HG02571 (cell line): Measurements from ENCODE around the gene ERCC5.

Experiments
- ATAC-seq: cut with Tn5 transposase; IDR thresholded peaks from one replicate; pipeline ENCODE4 v1.9.1; 2021; ENCODE audit warnings: mild to moderate bottlenecking, moderate library complexity; ENCODE audit not compliant: unreplicated experiment

The ERCC5 gene

GRCh38 chr13:102879793-102880499 is 34.1 kb downstream of the ERCC5 start:
- ATAC-seq = no peak

DNA sequence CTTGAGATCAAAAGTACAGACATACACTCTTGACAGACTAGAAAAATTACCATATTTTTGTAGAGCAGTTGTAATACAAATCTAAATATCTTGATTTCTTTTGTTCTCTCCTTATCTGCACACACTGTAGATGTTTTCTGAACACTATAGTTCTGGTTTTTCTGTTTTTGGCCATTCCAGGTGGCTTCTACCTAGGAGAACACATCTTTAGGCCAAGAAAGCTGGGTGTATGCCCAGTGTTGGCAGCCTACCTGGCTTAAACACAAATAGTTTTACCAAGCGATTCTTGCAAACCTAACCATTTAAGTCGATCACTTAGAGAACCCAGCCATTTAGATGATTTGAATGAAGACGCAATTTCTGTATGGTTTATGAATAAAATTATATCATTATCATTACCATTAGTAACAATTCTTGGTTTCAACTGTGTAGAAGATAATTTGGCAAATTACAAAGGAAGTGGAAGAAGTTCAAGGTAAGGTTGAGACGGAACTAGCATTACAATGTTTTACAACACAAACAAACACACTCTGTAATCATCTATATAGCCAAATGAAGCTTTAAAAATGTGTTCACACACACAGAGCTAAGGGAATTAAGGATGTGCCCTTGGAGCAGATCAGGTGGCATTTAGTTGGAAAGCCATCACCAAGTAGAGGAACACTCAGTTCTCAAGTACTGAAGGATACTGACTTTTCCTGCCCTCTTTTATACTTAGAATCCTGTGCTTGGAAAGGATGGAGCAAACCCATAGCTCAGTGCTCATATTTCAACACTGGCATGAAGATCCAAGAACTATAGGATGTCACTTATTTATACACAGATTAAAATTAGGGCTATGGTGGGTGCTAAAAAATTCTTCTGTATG is 36.2 kb downstream of the ERCC5 start:
- no peak for ATAC-seq

DNA sequence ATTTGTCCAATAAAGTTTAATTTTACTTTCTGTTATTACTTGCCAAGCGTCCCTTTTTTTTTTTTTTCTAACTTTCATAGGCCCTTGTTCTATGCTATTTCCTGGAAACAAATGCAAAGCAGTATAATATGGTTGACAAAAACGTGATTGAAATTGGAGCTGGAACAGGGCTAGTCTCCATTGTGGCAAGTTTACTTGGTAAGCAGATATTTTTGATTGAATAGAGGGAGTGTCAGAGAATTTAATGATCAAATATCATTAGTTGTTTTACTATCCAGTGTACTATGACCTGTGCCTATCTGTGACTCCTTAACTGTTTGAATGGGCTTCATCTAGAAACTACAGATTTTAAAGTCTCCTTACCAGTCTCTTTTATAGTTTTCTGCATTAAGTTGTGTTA is 46.7 kb downstream of the ERCC5 start:
- ATAC-seq = no peak

DNA sequence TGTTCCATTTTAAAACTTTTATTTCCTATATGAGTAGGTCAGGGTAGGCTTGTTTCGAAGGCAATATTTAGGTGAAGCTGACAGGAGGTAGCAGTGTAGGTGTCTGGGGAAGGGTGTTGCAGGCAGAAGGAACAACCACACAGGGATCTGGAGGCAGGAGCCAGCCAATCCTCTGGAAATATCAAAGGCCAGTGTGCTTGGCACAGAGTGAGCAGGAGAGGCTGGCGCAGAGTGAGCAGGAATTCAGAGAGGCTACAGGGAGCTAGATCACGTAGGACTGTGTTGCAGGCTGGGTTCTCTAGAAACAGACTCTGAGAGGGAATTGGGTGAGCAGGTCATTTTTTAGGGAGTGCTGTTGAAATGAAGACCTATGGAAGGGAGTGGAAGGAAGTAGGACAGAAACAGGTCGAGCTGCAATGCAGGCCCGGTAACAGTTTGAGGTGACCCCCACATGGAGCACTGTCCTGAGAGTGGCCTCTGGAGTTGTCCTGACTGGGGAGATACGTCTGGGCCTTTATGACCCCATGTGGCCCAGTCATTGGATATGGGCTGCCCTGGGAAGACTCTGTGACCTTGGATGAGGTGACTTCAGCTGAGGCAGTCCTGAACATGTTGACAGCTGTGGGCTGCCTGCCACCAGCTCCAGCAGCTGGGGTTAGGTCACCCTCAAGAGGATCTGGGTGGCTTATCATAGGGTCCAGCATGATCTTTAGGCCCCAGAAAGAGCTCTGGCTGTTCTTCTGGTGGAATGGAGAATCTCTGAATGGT is 51.7 kb downstream of the ERCC5 start:
- no peak for ATAC-seq

- no peak for ATAC-seq
Measured at GRCh38 chr13:102900193-102900608, 54.4 kb downstream of the ERCC5 start.

GRCh38 chr13:102901056-102901455 is 55.2 kb downstream of the ERCC5 start:
- ATAC-seq = no peak

DNA sequence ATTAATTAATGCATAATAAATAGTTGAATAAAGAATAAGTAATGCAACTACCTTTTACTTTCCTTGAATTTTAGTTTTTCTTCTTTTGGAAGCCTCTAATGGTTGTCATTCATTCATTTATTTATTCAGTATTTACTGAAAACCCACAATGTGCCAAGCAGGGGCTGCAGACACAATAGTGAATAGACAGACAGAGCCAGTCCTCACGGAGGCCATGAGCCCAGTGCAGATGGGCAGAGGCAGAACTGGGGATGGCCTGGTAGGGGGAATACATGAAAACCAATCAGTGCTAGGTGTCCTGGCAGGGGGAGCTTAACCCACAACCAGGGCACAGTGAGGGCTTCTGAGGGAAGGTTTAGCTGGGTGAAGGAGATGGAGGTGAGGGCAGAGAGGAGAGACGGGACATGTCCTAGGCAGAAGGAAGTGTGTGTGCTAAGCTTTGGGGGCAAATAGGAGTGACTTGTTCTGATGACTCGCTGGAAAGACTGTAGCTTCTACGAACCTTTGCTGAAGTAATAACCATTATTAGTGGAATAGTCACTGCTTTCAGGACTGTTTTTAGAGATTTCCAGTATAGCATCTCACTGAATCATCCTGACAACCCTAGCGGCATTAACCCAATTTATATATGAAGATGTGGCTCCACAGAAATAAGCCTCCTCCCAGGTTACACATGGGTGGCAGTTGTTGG is 55.9 kb downstream of the ERCC5 start:
- no peak for ATAC-seq

- ATAC-seq = no peak
Measured at GRCh38 chr13:102902789-102903347, 57.0 kb downstream of the ERCC5 start.

DNA sequence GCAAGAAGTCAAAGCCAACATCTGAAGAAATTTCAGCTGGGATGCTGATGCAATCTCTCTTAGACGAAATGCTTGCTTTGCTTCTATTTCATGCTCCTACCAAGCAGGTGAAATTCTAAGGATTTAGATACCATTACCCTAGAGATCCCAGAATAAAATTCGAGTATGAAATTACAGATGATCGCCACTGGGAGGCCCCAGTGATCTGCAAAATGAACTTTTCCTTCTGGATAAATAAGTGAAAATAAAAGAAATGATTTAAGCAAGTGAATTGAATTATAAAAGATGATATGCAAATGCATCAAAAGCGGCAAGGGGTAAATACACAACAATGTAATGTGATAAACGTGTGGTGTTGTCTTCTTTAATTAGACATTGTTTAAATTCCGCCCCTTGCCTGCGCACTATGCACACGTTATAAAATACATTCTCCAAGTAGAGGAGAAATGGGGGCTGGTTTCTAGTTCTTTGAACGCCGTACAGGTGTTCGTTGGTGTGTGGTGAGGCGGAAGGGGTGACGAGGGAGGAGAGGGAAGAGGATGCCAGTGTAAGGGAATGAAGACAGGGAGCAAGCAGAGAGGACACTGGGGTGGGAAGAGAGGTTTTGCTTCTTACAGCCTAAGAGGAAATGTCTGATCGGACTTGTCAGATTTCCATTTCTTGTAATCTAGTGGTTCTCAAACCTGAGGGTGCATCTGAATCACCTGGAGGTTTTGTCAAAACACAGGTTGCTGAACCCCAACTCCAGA is 58.0 kb downstream of the ERCC5 start:
- ATAC-seq = no peak

DNA sequence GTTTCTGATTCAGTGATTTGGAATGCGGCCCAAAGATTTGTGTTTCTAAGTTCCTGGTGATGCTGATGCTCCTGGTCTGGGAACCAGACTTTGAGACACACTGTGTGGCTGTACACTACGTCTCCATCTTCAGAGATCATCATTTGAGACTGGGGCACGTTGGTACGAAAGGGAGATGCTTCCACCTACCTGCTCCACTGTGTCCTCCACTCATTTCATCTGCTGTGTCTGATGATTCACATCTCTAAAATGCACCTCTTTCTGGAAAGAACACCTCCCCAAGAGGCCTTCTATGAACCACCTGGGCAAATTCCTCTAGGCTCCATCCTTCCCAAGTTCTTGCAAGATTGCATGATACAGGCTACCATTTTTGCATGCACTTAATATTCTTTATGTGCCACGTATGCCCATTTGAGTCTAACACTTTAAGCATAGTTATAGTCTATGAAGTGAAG is 58.6 kb downstream of the ERCC5 start:
- no peak for ATAC-seq

DNA sequence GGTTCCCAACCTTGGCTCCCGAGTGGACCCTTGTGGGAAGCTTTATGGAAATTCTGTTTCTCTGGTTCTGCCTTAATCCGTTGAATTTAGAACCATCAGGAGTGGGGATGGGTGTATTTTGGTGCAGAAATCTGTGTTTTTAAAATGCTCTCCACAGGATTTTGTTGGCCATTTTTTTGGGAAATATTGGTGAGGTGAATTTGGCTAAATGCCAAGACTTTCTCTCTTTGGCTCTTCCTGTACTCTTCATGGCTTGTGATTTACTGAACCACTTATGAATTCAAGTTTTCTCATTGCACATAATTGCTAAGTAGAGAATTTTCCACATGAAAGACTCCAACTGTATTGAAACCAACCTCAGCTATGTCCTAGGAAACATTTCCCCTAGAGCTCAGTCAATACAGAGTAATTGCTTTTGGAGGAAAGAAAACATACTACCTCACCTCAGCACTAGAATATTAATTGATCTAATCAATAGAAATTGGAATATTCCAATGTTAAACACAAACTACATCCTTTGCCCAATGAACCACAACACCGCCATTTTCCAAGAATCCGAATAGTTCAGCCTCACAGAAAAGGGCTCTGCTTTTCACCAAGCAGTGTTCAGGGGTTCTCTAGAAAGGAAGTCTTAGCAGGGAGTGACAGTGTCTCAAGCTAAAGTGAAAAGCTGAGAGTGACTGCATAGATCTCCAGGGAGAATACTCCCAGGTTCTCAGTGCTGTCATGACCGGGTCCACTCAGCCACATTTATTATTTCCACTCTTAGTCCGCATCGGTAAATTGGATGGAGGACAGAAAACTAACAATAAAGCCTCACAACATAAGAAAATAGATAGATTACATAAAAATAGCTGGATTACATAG is 60.3 kb downstream of the ERCC5 start:
- no peak for ATAC-seq

- ATAC-seq = peak; percentile 55
Measured at GRCh38 chr13:102907016-102907756, 61.4 kb downstream of the ERCC5 start.

DNA sequence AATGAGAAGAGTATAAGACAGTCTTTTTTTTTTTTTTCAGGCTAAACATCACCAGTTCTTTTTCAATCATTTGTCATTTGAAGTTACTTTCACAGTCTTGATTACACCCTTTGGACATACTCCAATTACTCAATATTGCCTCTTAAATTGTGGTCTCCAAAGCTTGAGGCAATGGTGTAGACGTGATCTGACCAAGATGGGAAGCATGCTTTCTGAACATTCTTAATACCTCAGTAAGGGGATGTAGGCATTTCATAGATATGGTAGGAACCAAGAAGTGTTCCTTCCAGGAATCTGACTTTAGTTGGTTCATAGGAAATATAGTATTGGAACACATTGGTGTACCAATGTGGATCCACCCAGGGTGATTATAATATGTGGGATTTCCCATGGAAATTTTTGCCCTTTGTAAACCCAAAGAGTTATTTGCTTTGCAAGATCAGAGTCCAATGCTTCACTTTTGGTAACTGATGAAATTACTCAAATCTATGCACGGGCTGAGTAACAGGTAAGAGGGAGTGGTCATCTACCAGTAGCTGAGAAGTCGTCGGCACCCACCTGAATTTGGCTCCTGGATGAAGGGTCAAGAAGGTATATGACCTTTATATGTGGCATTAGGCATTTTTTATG is 62.2 kb downstream of the ERCC5 start:
- no peak for ATAC-seq

DNA sequence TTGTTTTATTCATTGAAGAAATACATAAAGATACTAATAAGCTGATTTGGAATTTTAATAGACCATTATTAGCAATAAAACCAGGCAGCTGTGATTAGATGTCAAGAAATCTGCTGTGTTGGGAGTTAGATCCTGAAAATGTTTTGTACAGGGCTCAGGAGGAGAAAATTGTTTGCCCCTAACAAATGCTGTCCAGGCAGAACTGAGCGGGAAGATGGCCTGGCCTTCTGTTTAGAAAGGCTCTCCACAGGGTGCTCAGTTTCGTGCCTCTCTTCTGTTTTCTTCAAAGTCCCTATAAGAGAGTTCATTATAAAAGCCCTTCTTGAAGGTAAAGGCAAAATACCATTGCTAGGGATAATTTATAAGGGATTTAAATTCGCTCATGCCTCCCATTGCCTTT is 64.1 kb downstream of the ERCC5 start:
- ATAC-seq = no peak

DNA sequence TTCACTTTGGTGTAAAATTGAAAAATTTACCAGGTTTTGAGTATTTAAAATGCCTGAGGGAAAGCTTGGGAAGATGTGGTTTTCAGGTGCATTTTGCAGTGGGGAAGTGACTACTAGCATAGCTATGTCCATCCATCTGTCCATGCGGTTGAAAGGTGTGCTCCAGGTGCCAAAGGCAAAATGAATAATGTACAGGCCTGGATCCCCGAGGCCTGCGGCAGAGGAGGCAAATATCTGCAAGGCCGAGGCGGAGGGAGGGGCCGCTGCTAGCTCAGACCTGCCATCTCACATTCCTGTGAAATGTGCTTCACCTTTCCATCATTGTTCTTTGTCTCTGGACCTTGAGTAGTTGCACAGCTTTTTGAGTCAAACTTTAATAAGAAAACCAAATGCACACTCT is 65.5 kb downstream of the ERCC5 start:
- no peak for ATAC-seq

DNA sequence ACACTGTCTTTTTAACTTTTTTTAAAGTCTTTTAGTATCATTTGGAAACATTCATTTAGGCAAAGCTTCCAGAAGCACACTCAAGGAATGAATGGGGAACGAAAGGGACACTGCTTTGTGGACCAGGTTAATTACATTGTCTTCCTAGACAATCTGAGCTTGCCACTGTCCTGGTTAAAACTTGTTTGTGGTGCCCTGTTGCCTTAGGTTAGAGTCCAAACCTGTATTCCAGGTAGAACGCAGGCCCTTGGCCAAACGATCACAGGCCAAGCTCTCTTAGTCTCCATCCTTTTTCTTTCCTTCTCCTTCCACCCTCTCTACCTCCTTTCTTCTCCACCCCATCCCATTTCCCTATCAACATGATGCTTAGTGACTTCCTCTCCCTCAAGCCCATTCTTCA is 66.8 kb downstream of the ERCC5 start:
- ATAC-seq = no peak

DNA sequence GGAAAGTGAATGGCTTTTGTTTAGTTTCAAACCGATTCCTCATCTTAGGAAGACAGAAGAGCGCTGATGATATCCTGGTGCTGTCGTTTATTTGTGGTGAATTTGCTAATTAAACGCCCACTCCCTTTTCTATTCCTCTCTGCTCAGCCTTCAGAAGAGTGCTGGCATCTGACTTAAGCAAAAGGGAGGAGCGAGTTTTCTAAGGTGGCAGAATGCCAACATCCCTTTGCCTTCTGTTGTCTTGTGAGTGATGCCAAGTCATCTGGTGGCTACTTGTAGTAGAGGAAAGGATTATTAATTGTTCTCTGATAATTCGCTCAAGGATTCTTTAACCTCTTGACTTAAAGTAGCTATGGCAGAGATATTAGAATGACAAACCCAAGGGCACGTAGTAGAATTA is 68.1 kb downstream of the ERCC5 start:
- ATAC-seq = no peak
